Mesendoderm (in vitro differentiated cells): ENCODE measurements around the gene C14orf180.

ENCODE experiments used
- DNase-seq: peaks from one replicate; pipeline ENCODE4 v3.0.0; 2013
- H2AK5ac ChIP-seq: 2 replicates; pipeline ENCODE4 v1.6.1; 2013; ENCODE audit warnings: low read length, inconsistent platforms
- H2BK120ac ChIP-seq: 2 replicates; pipeline ENCODE4 v1.6.1; 2013; ENCODE audit warnings: low read depth, mild to moderate bottlenecking, low read length, moderate library complexity, mixed read lengths
- H2BK15ac ChIP-seq: replicated peaks from 2 replicates; pipeline ENCODE4 v1.6.1; 2013; ENCODE audit warnings: low read depth, mild to moderate bottlenecking, moderate library complexity
- H2BK5ac ChIP-seq: 2 replicates; pipeline ENCODE4 v1.6.1; 2013; ENCODE audit warnings: low read length, inconsistent platforms
- H3K18ac ChIP-seq: 2 replicates; pipeline ENCODE4 v1.6.1; 2013; ENCODE audit warnings: mild to moderate bottlenecking, low read length, mixed read lengths
- H3K23ac ChIP-seq: one replicate; pipeline ENCODE4 v1.6.1; 2013; ENCODE audit warnings: low read length
- H3K27ac ChIP-seq: 2 replicates; pipeline ENCODE4 v1.5.1; 2013; ENCODE audit warnings: low read depth, mild to moderate bottlenecking, inconsistent platforms, low read length, moderate library complexity
- H3K27me3 ChIP-seq: 2 replicates; pipeline ENCODE4 v1.6.1; 2013; ENCODE audit warnings: low read length, control low read depth, mild to moderate bottlenecking, inconsistent platforms; ENCODE audit not compliant: insufficient read depth, poor library complexity
- H3K36me3 ChIP-seq: 2 replicates; pipeline ENCODE4 v1.6.1; 2013; ENCODE audit warnings: low read length, inconsistent platforms; ENCODE audit not compliant: control insufficient read depth, insufficient read depth
- H3K4ac ChIP-seq: one replicate; pipeline ENCODE4 v1.6.1; 2013; ENCODE audit warnings: low read depth, mild to moderate bottlenecking, low read length, moderate library complexity
- H3K4me1 ChIP-seq: 2 replicates; pipeline ENCODE4 v1.6.1; 2013; ENCODE audit warnings: low read depth, low read length, inconsistent platforms; ENCODE audit not compliant: control insufficient read depth
- H3K4me2 ChIP-seq: 2 replicates; pipeline ENCODE4 v1.6.1; 2013; ENCODE audit warnings: low read length
- H3K4me3 ChIP-seq: 2 replicates; pipeline ENCODE4 v1.5.1; 2013; ENCODE audit warnings: mild to moderate bottlenecking, low read length
- H3K56ac ChIP-seq: one replicate; pipeline ENCODE4 v1.6.1; 2013; ENCODE audit warnings: low read length
- H3K79me1 ChIP-seq: 2 replicates; pipeline ENCODE4 v1.6.1; 2013; ENCODE audit warnings: low read length, inconsistent platforms
- H3K79me2 ChIP-seq: 2 replicates; pipeline ENCODE4 v1.6.1; 2013; ENCODE audit warnings: mild to moderate bottlenecking, low read length; ENCODE audit not compliant: control insufficient read depth, insufficient read depth
- H3K9ac ChIP-seq: 2 replicates; pipeline ENCODE4 v1.6.1; 2013; ENCODE audit warnings: low read length, inconsistent platforms
- H4K5ac ChIP-seq: one replicate; pipeline ENCODE4 v1.6.1; 2013; ENCODE audit warnings: low read length
- H4K8ac ChIP-seq: one replicate; pipeline ENCODE4 v1.6.1; 2013; ENCODE audit warnings: low read depth, mild to moderate bottlenecking, control low read depth, low read length, moderate library complexity
- WGBS: extraction: QIAGEN DNeasy Blood & Tissue Kit; methylation state at CpG from one replicate; pipeline ENCODE4 v1.1.7; 2013; ENCODE audit warnings: low lambda C conversion rate, missing lambda C conversion rate; ENCODE audit not compliant: insufficient coverage; ENCODE audit errors: extremely low coverage; 5-methylcytosine and 5-hydroxymethylcytosine counted together

The C14orf180 gene

GRCh38 chr14:104574536-104574935, 5.0 kb upstream of the C14orf180 start:
- Histone ChIP-seq H3K27me3 (no peaks in the 10 kb centered on the region), H2AK5ac (no peak overlapping the region), H3K4me2 (no peak overlapping the region), H3K9ac (no peak overlapping the region), H3K79me1 (no peaks in the 10 kb centered on the region), H3K36me3 (no peaks in the 10 kb centered on the region), H3K4ac (no peak overlapping the region), H3K27ac (no peak overlapping the region), H2BK120ac (no peak overlapping the region), H4K5ac (no peak overlapping the region), H4K8ac (no peak overlapping the region), H3K18ac (no peak overlapping the region), H2BK5ac (no peak overlapping the region), H3K4me1 (no peaks in the 10 kb centered on the region), H2BK15ac (no peak overlapping the region), H3K23ac (no peak overlapping the region), H3K79me2 (no peaks in the 10 kb centered on the region), H3K56ac (no peak overlapping the region), H3K4me3 (no peak overlapping the region)
- WGBS: no CpG with 5 or more reads among the region's 14 CpGs
- DNase-seq: no peak

GRCh38 chr14:104574978-104575583, 4.5 kb upstream of the C14orf180 start:
- Histone ChIP-seq H3K23ac (no peak overlapping the region), H3K9ac (no peak overlapping the region), H3K4me1 (no peaks in the 10 kb centered on the region), H3K27me3 (no peaks in the 10 kb centered on the region), H2AK5ac (no peak overlapping the region), H3K79me2 (no peaks in the 10 kb centered on the region), H3K4me2 (no peak overlapping the region), H3K4ac (no peak overlapping the region), H3K4me3 (no peak overlapping the region), H3K79me1 (no peaks in the 10 kb centered on the region), H3K56ac (no peak overlapping the region), H4K5ac (no peak overlapping the region), H2BK5ac (no peak overlapping the region), H3K36me3 (no peaks in the 10 kb centered on the region), H3K18ac (no peak overlapping the region), H2BK120ac (no peak overlapping the region), H2BK15ac (no peak overlapping the region), H4K8ac (no peak overlapping the region), H3K27ac (no peak overlapping the region)
- no peak for DNase-seq
- no CpG with 5 or more reads among the region's 31 CpGs for WGBS

GRCh38 chr14:104576232-104576969, 3.2 kb upstream of the C14orf180 start:
- Histone ChIP-seq H4K8ac (no peak overlapping the region), H3K4me3 (no peak overlapping the region), H2AK5ac (no peak overlapping the region), H3K27ac (no peak overlapping the region), H3K79me1 (no peaks in the 10 kb centered on the region), H3K4me2 (no peak overlapping the region), H3K27me3 (no peaks in the 10 kb centered on the region), H3K9ac (no peak overlapping the region), H3K4ac (no peak overlapping the region), H3K79me2 (no peaks in the 10 kb centered on the region), H3K23ac (no peak overlapping the region), H3K36me3 (no peaks in the 10 kb centered on the region), H3K18ac (no peak overlapping the region), H2BK15ac (no peak overlapping the region), H3K4me1 (no peaks in the 10 kb centered on the region), H2BK120ac (no peak overlapping the region), H4K5ac (no peak overlapping the region), H2BK5ac (no peak overlapping the region), H3K56ac (peak overlapping the region; percentile 34)
- DNase-seq: peak; percentile 22
- no CpG with 5 or more reads among the region's 16 CpGs for WGBS

- DNase-seq: no peak
- WGBS: no CpG with 5 or more reads among the region's 9 CpGs
- Histone ChIP-seq H3K9ac (no peak overlapping the region), H2AK5ac (no peak overlapping the region), H3K79me1 (no peaks in the 10 kb centered on the region), H3K4me2 (no peak overlapping the region), H3K4me3 (no peak overlapping the region), H3K18ac (no peak overlapping the region), H4K5ac (no peak overlapping the region), H3K36me3 (no peaks in the 10 kb centered on the region), H2BK120ac (no peak overlapping the region), H3K27ac (no peak overlapping the region), H2BK15ac (no peak overlapping the region), H3K56ac (peak overlapping the region; percentile 34), H2BK5ac (no peak overlapping the region), H3K4ac (no peak overlapping the region), H3K27me3 (no peaks in the 10 kb centered on the region), H3K4me1 (no peaks in the 10 kb centered on the region), H3K79me2 (no peaks in the 10 kb centered on the region), H4K8ac (no peak overlapping the region), H3K23ac (no peak overlapping the region)
These were observed 2.6 kb upstream of the C14orf180 start for GRCh38 chr14:104576970-104577332.

- no peak overlapping the region for H3K9ac ChIP-seq
- H3K36me3 ChIP-seq: no peaks in the 10 kb centered on the region
- no peak overlapping the region for H2BK15ac ChIP-seq
- no peaks in the 10 kb centered on the region for H3K27me3 ChIP-seq
- no peaks in the 10 kb centered on the region for H3K79me1 ChIP-seq
- H3K4me2 ChIP-seq: no peak overlapping the region
- WGBS: no CpG with 5 or more reads among the region's 12 CpGs
- no peak overlapping the region for H3K27ac ChIP-seq
- H3K23ac ChIP-seq: no peak overlapping the region
- no peak overlapping the region for H3K56ac ChIP-seq
- H3K4me1 ChIP-seq: no peaks in the 10 kb centered on the region
- H2AK5ac ChIP-seq: no peak overlapping the region
- no peak overlapping the region for H4K5ac ChIP-seq
- H2BK5ac ChIP-seq: no peak overlapping the region
- H3K4ac ChIP-seq: no peak overlapping the region
- no peak overlapping the region for H3K18ac ChIP-seq
- H2BK120ac ChIP-seq: no peak overlapping the region
- no peak overlapping the region for H4K8ac ChIP-seq
- no peaks in the 10 kb centered on the region for H3K79me2 ChIP-seq
- H3K4me3 ChIP-seq: no peak overlapping the region
- DNase-seq: no peak
These were observed 2.1 kb upstream of the C14orf180 start for GRCh38 chr14:104577426-104577825.
